WTC11 (cell line): ENCODE results near the gene CYGB. TPM values are rescaled to one million over a fixed set of nuclear protein-coding genes. Genes with fewer than 3 reads are reported as not detected.

Experiments
- ATAC-seq: fragments of 200-7000 bp; cut with Tn5 transposase; 2 replicates; pipeline ENCODE4 v1.10.0; 2021; ENCODE audit warnings: mild to moderate bottlenecking, moderate library complexity
- CTCF ChIA-PET: fragments of 300-600 bp; sonication (Branson Sonifier 250); formaldehyde crosslinking; loops from one replicate; lab custom pipeline; 2021; ENCODE audit warnings: antibody characterized with exemption; lab: Charles Lee
- POLR2A ChIA-PET: fragments of 350-600 bp; sonication (Branson Sonifier 250); formaldehyde crosslinking; loops from one replicate; lab custom pipeline; 2021; ENCODE audit warnings: antibody characterized with exemption; lab: Charles Lee
- DNase-seq: peaks from one replicate; pipeline ENCODE4 v3.0.0; 2021; ENCODE audit warnings: low spot score
- H3K27ac Mint-ChIP-seq: 2 replicates; pipeline ENCODE4 v1.8.0; 2021; ENCODE audit warnings: mixed read lengths
- H3K27me3 Mint-ChIP-seq: 2 replicates; pipeline ENCODE4 v1.8.0; 2021; ENCODE audit warnings: low read depth, mild to moderate bottlenecking, moderate library complexity, mixed read lengths
- H3K36me3 Mint-ChIP-seq: 2 replicates; pipeline ENCODE4 v1.8.0; 2021; ENCODE audit warnings: mixed read lengths
- H3K4me1 Mint-ChIP-seq: 2 replicates; pipeline ENCODE4 v1.8.0; 2022; ENCODE audit warnings: mixed read lengths
- H3K4me3 Mint-ChIP-seq: 2 replicates; pipeline ENCODE4 v1.8.0; 2021; ENCODE audit warnings: mild to moderate bottlenecking, moderate library complexity, mixed read lengths
- H3K9me3 Mint-ChIP-seq: 2 replicates; pipeline ENCODE4 v1.8.0; 2021; ENCODE audit warnings: mixed read lengths
- AR ChIP-seq: fragments of 250-450 bp; sonication (Bioruptor Pico); IDR thresholded peaks from 2 replicates; pipeline ENCODE4 v1.9.0; 2021; ENCODE audit warnings: mild to moderate bottlenecking
- CREM ChIP-seq: sonication (generic); formaldehyde crosslinking; IDR thresholded peaks from 2 replicates; pipeline ENCODE4 v1.8.1; 2022; ENCODE audit warnings: mild to moderate bottlenecking, missing genetic modification reagents, moderate library complexity
- E2F5 ChIP-seq: sonication (generic); formaldehyde crosslinking; IDR thresholded peaks from 2 replicates; pipeline ENCODE4 v1.8.1; 2022; ENCODE audit warnings: mild to moderate bottlenecking, moderate library complexity, missing genetic modification reagents
- FOXK1 ChIP-seq: sonication (generic); formaldehyde crosslinking; IDR thresholded peaks from 2 replicates; pipeline ENCODE4 v1.8.0; 2022; ENCODE audit warnings: mild to moderate bottlenecking, moderate library complexity, missing genetic modification reagents
- IRF1 ChIP-seq: sonication (generic); formaldehyde crosslinking; IDR thresholded peaks from 2 replicates; pipeline ENCODE4 v1.8.0; 2023; ENCODE audit warnings: missing genetic modification reagents
- IRF2 ChIP-seq: sonication (generic); formaldehyde crosslinking; IDR thresholded peaks from 2 replicates; pipeline ENCODE4 v1.8.0; 2022; ENCODE audit warnings: low read depth, missing genetic modification reagents, borderline replicate concordance
- KAT7 ChIP-seq: sonication (generic); formaldehyde crosslinking; IDR thresholded peaks from 2 replicates; pipeline ENCODE4 v1.8.1; 2023; ENCODE audit warnings: missing genetic modification reagents, mild to moderate bottlenecking, borderline replicate concordance
- NR2C2 ChIP-seq: sonication (generic); formaldehyde crosslinking; IDR thresholded peaks from 2 replicates; pipeline ENCODE4 v1.8.0; 2022; ENCODE audit warnings: mild to moderate bottlenecking, missing genetic modification reagents
- SP1 ChIP-seq: sonication (generic); formaldehyde crosslinking; conservative IDR thresholded peaks from 2 replicates; pipeline ENCODE4 v1.8.1; 2022; ENCODE audit warnings: missing genetic modification reagents
- TCF7 ChIP-seq: sonication (generic); formaldehyde crosslinking; IDR thresholded peaks from 2 replicates; pipeline ENCODE4 v1.8.0; 2022; ENCODE audit warnings: mild to moderate bottlenecking, low read depth, missing genetic modification reagents, moderate library complexity
- USF2 ChIP-seq: sonication (generic); formaldehyde crosslinking; IDR thresholded peaks from 2 replicates; pipeline ENCODE4 v1.8.1; 2023; ENCODE audit warnings: mild to moderate bottlenecking, missing genetic modification reagents, moderate library complexity
- ZNF232 ChIP-seq: sonication (generic); formaldehyde crosslinking; IDR thresholded peaks from 2 replicates; pipeline ENCODE4 v1.8.0; 2022; ENCODE audit warnings: mild to moderate bottlenecking, missing genetic modification reagents
- ZNF281 ChIP-seq: sonication (generic); formaldehyde crosslinking; IDR thresholded peaks from 2 replicates; pipeline ENCODE4 v1.8.0; 2023; ENCODE audit warnings: mild to moderate bottlenecking, missing genetic modification reagents
- ZNF423 ChIP-seq: fragments of 250-450 bp; sonication (Bioruptor Pico); IDR thresholded peaks from 2 replicates; pipeline ENCODE4 v2.1.2; 2022; ENCODE audit warnings: mild to moderate bottlenecking, moderate library complexity
- ZNF532 ChIP-seq: fragments of 250-450 bp; sonication (Bioruptor Pico); IDR thresholded peaks from 2 replicates; pipeline ENCODE4 v1.9.0; 2021; ENCODE audit warnings: mild to moderate bottlenecking, borderline replicate concordance
- total RNA-seq: library from RNA; stranded (reverse); gene quantifications from 3 replicates; pipeline ENCODE4 v1.2.3, GENCODE V29; 2021

Gene CYGB
- total RNA-seq, 1 experiment from 2014 or later = 3.6 TPM

GRCh38 chr17:76585649-76586593 is 48.4 kb upstream of the CYGB start, which contains the start of gene ST6GALNAC2 (continued):
- no peak for TF ChIP-seq E2F5 (CRISPR knock-in tag)
- TF ChIP-seq ZNF423 (CRISPR knock-in tag) = peak; percentile 66; the same call in 1 of the 2 replicates
- TF ChIP-seq CREM = no peak
- TF ChIP-seq SP1 (CRISPR knock-in tag) = peak; percentile 51; the same call in 1 of the 2 replicates
- no peak for TF ChIP-seq NR2C2
- TF ChIP-seq AR = no peak
- TF ChIP-seq FOXK1 = no peak
- TF ChIP-seq IRF1 = no peak
- no peak for TF ChIP-seq TCF7 (CRISPR knock-in tag)
- TF ChIP-seq ZNF532 (CRISPR knock-in tag) = no peak
- TF ChIP-seq USF2 = 0 out of 2 replicates have a peak, but pooled peaks have one; percentile 4

- peak; percentile 35 for ATAC-seq
- Mint-ChIP-seq H3K9me3 (no peaks in the 10 kb centered on the region), H3K4me3 (peak overlapping the region; percentile 71), H3K27me3 (peaks cover 89% of the 10 kb centered on the region), H3K36me3 (no peaks in the 10 kb centered on the region), H3K4me1 (peaks cover 21% of the 10 kb centered on the region), H3K27ac (no peak overlapping the region)
- TF ChIP-seq KAT7 (CRISPR knock-in tag) = peak; percentile 34; the same call in 1 of the 2 replicates
- TF ChIP-seq ZNF281 = 0 out of 2 replicates have a peak, but pooled peaks have one; percentile 7
- no peak for TF ChIP-seq ZNF232 (CRISPR knock-in tag)
- no peak for TF ChIP-seq IRF2 (CRISPR knock-in tag)
- DNase-seq = peak; percentile 58
- CTCF ChIA-PET = interaction anchor here (0.8 to 3.8 kb wide), 14 partner anchors 16 to 126 kb away, joined by 3 to 17 read pairs (median 4); partner anchors contain the start of gene PRCD
- POLR2A ChIA-PET = interaction anchor here (1.0 kb wide), 1 partner anchor 16 kb away, joined by 3 read pairs; a partner anchor contains a TSS
These were observed 47.6 kb upstream of the CYGB start for GRCh38 chr17:76585033-76585648.
